Esophagus muscularis mucosa (tissue), 4 donors: ENCODE measurements around the gene HS3ST4. TPM values are rescaled to one million over a fixed set of nuclear protein-coding genes. Genes with fewer than 3 reads are reported as not detected.

Experiments used
- DNase-seq: peaks from one replicate; pipeline ENCODE4 v3.0.0-alpha.2; 2017; ENCODE audit errors: extremely low spot score
- H3K27ac ChIP-seq, 4 donors: fragments of 200-600 bp; sonication (generic); replicated peaks in 1 of 4; 1 replicate in 3 of 4; 2 replicates in 1 of 4; pipeline ENCODE4 v1.5.1; 2016 to 2019; ENCODE audit warnings: mild to moderate bottlenecking in 1 of 4
- H3K27me3 ChIP-seq, 4 donors: fragments of 200-600 bp; sonication (generic); one replicate each; pipeline versions ENCODE4 v1.5.1 to v1.6.0; 2016 to 2019
- H3K36me3 ChIP-seq, 4 donors: fragments of 200-600 bp; sonication (generic); one replicate each; pipeline ENCODE4 v1.5.1; 2016 to 2019
- H3K4me1 ChIP-seq, 4 donors: fragments of 200-600 bp; sonication (generic); one replicate each; pipeline ENCODE4 v1.5.1; 2016 to 2019
- H3K4me3 ChIP-seq, 4 donors: fragments of 200-600 bp; sonication (generic); 1 replicate in 2 of 4; 2 replicates in 2 of 4; pipeline ENCODE4 v1.5.1; 2016 to 2019; ENCODE audit warnings: mild to moderate bottlenecking in 4 of 4, moderate library complexity in 1 of 4
- H3K9me3 ChIP-seq, 4 donors: fragments of 200-600 bp; sonication (generic); 1 replicate in 3 of 4; 2 replicates in 1 of 4; pipeline ENCODE4 v1.5.1; 2016 to 2019
- EP300 ChIP-seq: sonication (generic); formaldehyde crosslinking; IDR thresholded peaks from one replicate; pipeline ENCODE4 v1.6.1; 2017; ENCODE audit warnings: antibody characterized with exemption
- POLR2A ChIP-seq: fragments of 450-650 bp; IDR thresholded peaks from one replicate; pipeline ENCODE4 v1.6.1; 2017; ENCODE audit warnings: antibody characterized with exemption, moderate library complexity, mild to moderate bottlenecking, low read depth
- POLR2AphosphoS5 ChIP-seq, 2 donors: sonication (generic); formaldehyde crosslinking; IDR thresholded peaks; one replicate each; pipeline ENCODE4 v1.6.1; 2017; ENCODE audit warnings: antibody characterized with exemption in 2 of 2
- WGBS: methylation state at CpG from one replicate; pipeline ENCODE4 v1.1.5; 2018; 5-methylcytosine and 5-hydroxymethylcytosine counted together
- intact Hi-C: fragments of 100-400 bp; cut with DNase I; formaldehyde crosslinking; loops from one replicate; pipeline ENCODE4 v1.15.1; 2023
- total RNA-seq, 4 donors: library from RNA; depleted of rRNA; stranded (reverse); fragments of >200 nt; gene quantifications; one replicate each; pipeline versions ENCODE4 v1.1.0 to v1.2.1, GENCODE V29; 2016
- TF ChIP-seq, protein P1 (sequence below), 3 experiments: fragments of 200-600 bp in 2 of 3; fragments of 450-650 bp in 1 of 3; sonication (generic) in 2 of 3; IDR thresholded peaks; one replicate each; pipeline ENCODE4 v1.5.1; 2017 to 2019; ENCODE audit warnings: antibody characterized with exemption in 3 of 3, mild to moderate bottlenecking in 2 of 3, moderate library complexity in 1 of 3

Gene HS3ST4
- total RNA-seq, 4 donors from 2014 or later = not detected

GRCh38 chr16:25877103-25877502, 185.3 kb downstream of the HS3ST4 start:
- no peaks in the 10 kb centered on the region for H3K4me1 ChIP-seq
- H3K27ac ChIP-seq = no peak overlapping the region
- H3K4me3 ChIP-seq = no peak overlapping the region
- no peaks in the 10 kb centered on the region for H3K9me3 ChIP-seq
- no peak for TF ChIP-seq POLR2AphosphoS5 (IDR thresholded peaks at IDR 0.05)
- TF ChIP-seq, protein P1, sequence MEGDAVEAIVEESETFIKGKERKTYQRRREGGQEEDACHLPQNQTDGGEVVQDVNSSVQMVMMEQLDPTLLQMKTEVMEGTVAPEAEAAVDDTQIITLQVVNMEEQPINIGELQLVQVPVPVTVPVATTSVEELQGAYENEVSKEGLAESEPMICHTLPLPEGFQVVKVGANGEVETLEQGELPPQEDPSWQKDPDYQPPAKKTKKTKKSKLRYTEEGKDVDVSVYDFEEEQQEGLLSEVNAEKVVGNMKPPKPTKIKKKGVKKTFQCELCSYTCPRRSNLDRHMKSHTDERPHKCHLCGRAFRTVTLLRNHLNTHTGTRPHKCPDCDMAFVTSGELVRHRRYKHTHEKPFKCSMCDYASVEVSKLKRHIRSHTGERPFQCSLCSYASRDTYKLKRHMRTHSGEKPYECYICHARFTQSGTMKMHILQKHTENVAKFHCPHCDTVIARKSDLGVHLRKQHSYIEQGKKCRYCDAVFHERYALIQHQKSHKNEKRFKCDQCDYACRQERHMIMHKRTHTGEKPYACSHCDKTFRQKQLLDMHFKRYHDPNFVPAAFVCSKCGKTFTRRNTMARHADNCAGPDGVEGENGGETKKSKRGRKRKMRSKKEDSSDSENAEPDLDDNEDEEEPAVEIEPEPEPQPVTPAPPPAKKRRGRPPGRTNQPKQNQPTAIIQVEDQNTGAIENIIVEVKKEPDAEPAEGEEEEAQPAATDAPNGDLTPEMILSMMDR (IDR thresholded peaks at IDR 0.05) = no peak
- no peak for TF ChIP-seq EP300
- no peak for TF ChIP-seq POLR2A
- DNase-seq = no peak
- intact Hi-C loops = no loop called here
- no peaks in the 10 kb centered on the region for H3K27me3 ChIP-seq
- no peaks in the 10 kb centered on the region for H3K36me3 ChIP-seq

DNA sequence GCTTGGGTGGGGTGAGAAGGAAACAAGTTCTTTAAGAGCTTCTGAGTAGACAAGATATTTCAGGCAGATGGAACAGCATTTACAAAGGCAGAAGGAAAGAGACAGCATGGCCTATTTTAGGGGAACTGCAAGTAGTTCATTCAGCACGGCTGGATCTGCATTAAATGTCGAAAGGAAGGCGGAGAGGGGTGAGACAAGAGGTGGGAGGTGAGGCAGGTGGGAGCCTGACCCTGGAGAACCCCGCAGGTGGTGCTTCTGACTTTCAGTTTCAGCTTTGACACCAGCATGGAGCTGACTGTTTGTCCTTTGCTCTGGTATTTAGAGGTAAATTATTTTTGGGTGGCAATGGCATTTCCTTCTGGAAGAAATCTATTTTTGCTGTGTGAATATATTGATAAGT, 194.8 kb downstream of the HS3ST4 start:
- intact Hi-C loops = no loop called here
- DNase-seq = no peak
- Histone ChIP-seq H3K36me3 (no peaks in the 10 kb centered on the region), H3K9me3 (no peaks in the 10 kb centered on the region), H3K27ac (no peak overlapping the region), H3K4me1 (no peaks in the 10 kb centered on the region), H3K27me3 (peaks cover 0 to 6% (median 0%) of the 10 kb centered on the region in 4 donors), H3K4me3 (no peak overlapping the region)
- TF ChIP-seq POLR2AphosphoS5 (IDR thresholded peaks at IDR 0.05) = no peak
- TF ChIP-seq POLR2A = no peak
- no peak for TF ChIP-seq EP300
- TF ChIP-seq, protein P1 (IDR thresholded peaks at IDR 0.05) = no peak
- WGBS = 87% methylated on average over 4 of the region's 4 CpGs

DNA sequence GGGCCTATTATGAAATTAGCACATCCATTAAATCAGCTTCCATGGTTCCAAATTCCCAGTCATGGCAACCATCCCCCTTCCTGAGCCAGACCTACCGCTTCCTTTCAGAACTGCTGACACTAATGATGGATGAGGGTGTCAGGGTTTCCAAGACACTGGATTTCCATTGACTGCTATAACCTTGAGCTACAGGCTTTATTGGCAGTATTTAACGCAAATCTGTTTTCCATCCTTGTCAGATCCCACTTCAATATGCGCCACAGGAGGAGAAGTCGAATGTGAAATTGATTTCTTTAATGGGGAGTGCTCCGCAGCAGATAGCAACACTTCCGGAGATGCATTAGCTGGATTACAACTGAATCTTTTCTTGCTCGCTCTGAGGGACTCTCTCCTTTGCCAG, 197.1 kb downstream of the HS3ST4 start:
- Histone ChIP-seq H3K4me3 (no peak overlapping the region), H3K27ac (no peak overlapping the region), H3K4me1 (no peaks in the 10 kb centered on the region), H3K36me3 (no peaks in the 10 kb centered on the region), H3K9me3 (no peaks in the 10 kb centered on the region), H3K27me3 (peaks cover 0 to 6% (median 0%) of the 10 kb centered on the region in 4 donors)
- intact Hi-C loops = no loop called here
- 66% methylated on average over 7 of the region's 7 CpGs for WGBS
- no peak for DNase-seq
- TF ChIP-seq POLR2AphosphoS5 (IDR thresholded peaks at IDR 0.05) (no peak), POLR2A (no peak), EP300 (no peak)
- TF ChIP-seq, protein P1 (IDR thresholded peaks at IDR 0.05) = no peak

- no peaks in the 10 kb centered on the region for H3K4me1 ChIP-seq
- H3K27me3 ChIP-seq = peaks cover 0 to 20% (median 0%) of the 10 kb centered on the region in 4 donors
- no peaks in the 10 kb centered on the region for H3K36me3 ChIP-seq
- intact Hi-C loops = no loop called here
- no peak for DNase-seq
- H3K27ac ChIP-seq = no peak overlapping the region
- H3K9me3 ChIP-seq = no peaks in the 10 kb centered on the region
- 64% methylated on average over 3 of the region's 3 CpGs for WGBS
- no peak for TF ChIP-seq POLR2AphosphoS5 (IDR thresholded peaks at IDR 0.05)
- no peak for TF ChIP-seq POLR2A
- TF ChIP-seq, protein P1 (IDR thresholded peaks at IDR 0.05) = no peak
- TF ChIP-seq EP300 = no peak
- H3K4me3 ChIP-seq = no peak overlapping the region
Measured at GRCh38 chr16:25893332-25893731, 201.6 kb downstream of the HS3ST4 start.

DNA sequence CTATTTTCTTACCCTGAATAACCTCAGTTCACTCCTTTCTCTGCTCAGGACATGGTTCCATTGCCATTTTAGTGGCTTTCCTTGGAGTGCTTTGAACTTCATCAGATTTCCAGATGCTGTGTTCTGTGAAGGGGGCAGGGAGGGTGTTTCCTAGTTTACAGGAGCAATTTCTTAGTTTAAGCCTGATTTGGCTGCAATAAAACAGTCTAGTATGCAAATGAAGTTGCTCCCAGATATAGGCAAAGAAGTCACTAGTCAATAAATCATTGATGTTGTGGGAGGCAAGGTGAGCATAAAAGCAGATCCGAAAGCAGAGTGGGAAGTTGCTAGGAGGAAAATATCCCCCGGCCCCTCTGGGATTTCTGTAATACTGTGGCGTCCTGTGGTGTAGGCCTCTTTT, 202.3 kb downstream of the HS3ST4 start:
- no peak for DNase-seq
- no peaks in the 10 kb centered on the region for H3K4me1 ChIP-seq
- H3K9me3 ChIP-seq = no peaks in the 10 kb centered on the region
- 82% methylated on average over 3 of the region's 3 CpGs for WGBS
- intact Hi-C loops = no loop called here
- H3K27ac ChIP-seq = no peak overlapping the region
- peaks cover 0 to 20% (median 0%) of the 10 kb centered on the region in 4 donors for H3K27me3 ChIP-seq
- TF ChIP-seq EP300 (no peak), POLR2A (no peak), POLR2AphosphoS5 (IDR thresholded peaks at IDR 0.05) (no peak)
- TF ChIP-seq, protein P1 (IDR thresholded peaks at IDR 0.05) = no peak
- H3K36me3 ChIP-seq = no peaks in the 10 kb centered on the region
- H3K4me3 ChIP-seq = no peak overlapping the region
